ENCODE results near the gene SLC6A6.

GRCh38 chr3:14404186-14404585, 1.8 kb downstream of the SLC6A6 start:
- TF ChIP-seq EZH2 (IDR thresholded peaks at IDR 0.05; ENCODE audit: insufficient read depth, poor library complexity, severe bottlenecking) (no peak), EZH2phosphoT487 (IDR thresholded peaks at IDR 0.05; ENCODE audit: insufficient read depth, low read depth) (no peak)
